HepG2 (cell line): ENCODE data around the gene HEMK1. TPM values are rescaled to one million over a fixed set of nuclear protein-coding genes. Genes with fewer than 3 reads are reported as not detected.

Experiments used
- ATAC-seq: fragments of 200-7000 bp; cut with Tn5 transposase; 3 replicates; pipeline ENCODE4 v1.9.1; 2020; ENCODE audit warnings: mild to moderate bottlenecking, moderate library complexity
- BruUV-seq: library from RNA; stranded (reverse); fragments of 400-500 nt; replicated peaks from 2 replicates; lab custom pipeline; 2021; lab: Mats Ljungman, UMichigan
- CTCF ChIA-PET: fragments of 300-600 bp; formaldehyde crosslinking; extraction: SDS; loops from one replicate; lab custom pipeline; 2021; ENCODE audit warnings: low total read pairs, inconsistent platforms, low intra/inter-chr PET ratio; lab: Yijun Ruan, JAX
- POLR2A ChIA-PET: fragments of 350-600 bp; sonication (Branson Sonifier 250); formaldehyde crosslinking; loops from one replicate; lab custom pipeline; 2020; ENCODE audit warnings: antibody characterized with exemption, inconsistent platforms; lab: Yijun Ruan, JAX
- DNase-seq: peaks from one replicate; pipeline ENCODE4 v3.0.0-alpha.2; 2015; ENCODE audit warnings: low spot score
- FAIRE-seq: peaks from 3 replicates; lab custom pipeline; 2011; peaks lifted over from hg19 to GRCh38; lab: Jason Lieb, UNC
- H2AFZ ChIP-seq: one replicate; pipeline ENCODE4 v1.6.1; 2011; ENCODE audit warnings: low read length, inconsistent platforms
- H3K27ac ChIP-seq: fragments of 300-600 bp; 3 replicates; pipeline ENCODE4 v1.8.0; 2011; ENCODE audit warnings: mixed run types, mild to moderate bottlenecking, mixed read lengths, low read length, inconsistent platforms; ENCODE audit not compliant: insufficient read depth; ENCODE audit errors: extremely low read length
- H3K27me3 ChIP-seq, 2 experiments: fragments of 200-600 bp in 1 of 2; 2 replicates in 1 of 2; 3 replicates in 1 of 2; pipeline versions ENCODE4 v1.6.0 to v1.8.0; 2011; ENCODE audit warnings: low read length in 2 of 2, mild to moderate bottlenecking in 2 of 2, moderate library complexity in 2 of 2, inconsistent platforms in 1 of 2; ENCODE audit not compliant: insufficient read depth in 2 of 2, control insufficient read depth in 1 of 2
- H3K36me3 ChIP-seq, 2 experiments: fragments of 200-600 bp in 1 of 2; replicated peaks in 1 of 2; 2 replicates in 1 of 2; 3 replicates in 1 of 2; pipeline versions ENCODE4 v1.5.1 to v1.8.0; 2011; ENCODE audit warnings: low read length in 2 of 2, inconsistent platforms in 1 of 2; ENCODE audit not compliant: insufficient read depth in 2 of 2, control insufficient read depth in 1 of 2
- H3K4me1 ChIP-seq: 2 replicates; pipeline ENCODE4 v1.5.1; 2012; ENCODE audit warnings: low read length, inconsistent platforms; ENCODE audit not compliant: insufficient read depth
- H3K4me2 ChIP-seq: 2 replicates; pipeline ENCODE4 v1.6.0; 2011; ENCODE audit warnings: low read depth, low read length, inconsistent platforms
- H3K4me3 ChIP-seq, 3 experiments: fragments of 200-600 bp in 1 of 3; sonication (generic), shearing (Covaris generic) in 1 of 3; replicated peaks in 1 of 3; 2 replicates each; pipeline ENCODE4 v1.5.1; 2011 to 2016; ENCODE audit warnings: low read length in 3 of 3, inconsistent platforms in 2 of 3, low read depth in 2 of 3, mild to moderate bottlenecking in 2 of 3, control low read depth in 1 of 3, mixed read lengths in 1 of 3; ENCODE audit not compliant: insufficient read depth in 1 of 3
- H3K79me2 ChIP-seq: one replicate; pipeline ENCODE4 v1.6.1; 2011; ENCODE audit warnings: low read length, inconsistent platforms; ENCODE audit not compliant: insufficient read depth
- H3K9ac ChIP-seq: 2 replicates; pipeline ENCODE4 v1.6.0; 2011; ENCODE audit warnings: mild to moderate bottlenecking, low read depth, low read length, inconsistent platforms; ENCODE audit not compliant: insufficient read depth
- H3K9me3 ChIP-seq: 2 replicates; pipeline ENCODE4 v1.5.1; 2012; ENCODE audit warnings: mild to moderate bottlenecking, low read length
- H4K20me1 ChIP-seq: 2 replicates; pipeline ENCODE4 v1.6.0; 2011; ENCODE audit warnings: inconsistent platforms, mild to moderate bottlenecking, low read length, moderate library complexity; ENCODE audit not compliant: insufficient read depth
- CBX5 ChIP-seq: sonication (generic); formaldehyde crosslinking; IDR thresholded peaks from 2 replicates; pipeline ENCODE4 v1.4.0; 2020; ENCODE audit warnings: missing genetic modification reagents, borderline replicate concordance
- HDAC6 ChIP-seq: fragments of 200-600 bp; sonication (generic); IDR thresholded peaks from 2 replicates; pipeline ENCODE4 v1.7.0; 2017; ENCODE audit warnings: mild to moderate bottlenecking, antibody characterized with exemption, low read length, low read depth
- MBD4 ChIP-seq: IDR thresholded peaks from 2 replicates; pipeline ENCODE4 v1.6.1; 2012; ENCODE audit warnings: low read length, inconsistent platforms, borderline replicate concordance
- MED1 ChIP-seq: sonication (generic); formaldehyde crosslinking; IDR thresholded peaks from 2 replicates; pipeline ENCODE4 v1.4.0; 2020; ENCODE audit warnings: missing genetic modification reagents
- NR2F6 ChIP-seq, 2 experiments: IDR thresholded peaks; 2 replicates each; pipeline ENCODE4 v1.6.1; 2016; ENCODE audit warnings: antibody characterized with exemption in 1 of 2, mild to moderate bottlenecking in 1 of 2
- PAX8 ChIP-seq: sonication (generic); formaldehyde crosslinking; IDR thresholded peaks from 2 replicates; pipeline ENCODE4 v1.8.0; 2022; ENCODE audit warnings: mild to moderate bottlenecking, missing genetic modification reagents, borderline replicate concordance
- PRPF4 ChIP-seq: fragments of 200-400 bp; formaldehyde crosslinking; IDR thresholded peaks from 2 replicates; pipeline ENCODE4 v1.6.1; 2016; ENCODE audit warnings: low read length, low read depth; ENCODE audit not compliant: poor library complexity, severe bottlenecking
- ZNF792 ChIP-seq: IDR thresholded peaks from 2 replicates; pipeline ENCODE4 v1.6.1; 2016
- WGBS: methylation state at CpG from one replicate; pipeline ENCODE4 v1.1.6; 2017; ENCODE audit warnings: low lambda C conversion rate; 5-methylcytosine and 5-hydroxymethylcytosine counted together
- in situ Hi-C: cut with HindIII; loops from 2 replicates; pipeline ENCODE4 v1.10.0; 2017; ENCODE audit warnings: low pct_unique_long_range_greater_than_20kb; ENCODE audit not compliant: extremely low pct_ligation_motif_present
- intact Hi-C: fragments of 100-400 bp; cut with micrococcal nuclease; formaldehyde crosslinking; loops from one replicate; pipeline ENCODE4 v1.10.0; 2022; ENCODE audit not compliant: unreplicated experiment
- polyA plus RNA-seq, 8 experiments: library from polyadenylated mRNA; depleted of rRNA in 3 of 8; stranded (reverse) in 7 of 8; unstranded in 1 of 8; fragments of >200 nt; fragmentation: Illumina TruSeq in 4 of 8; extraction: Trizol in 4 of 8; gene quantifications; 2 replicates each; pipeline versions ENCODE4 v1.2.1 to v1.2.3, GENCODE V29; 2011 to 2016; ENCODE audit warnings: low read depth in 4 of 8, missing spikeins in 1 of 8, mixed read lengths in 1 of 8; ENCODE audit not compliant: insufficient read depth in 1 of 8
- total RNA-seq, 5 experiments: library from RNA; depleted of rRNA; stranded (reverse); fragments of >200 nt; fragmentation: Illumina TruSeq; extraction: Trizol; gene quantifications; 2 replicates each; pipeline ENCODE4 v1.2.3, GENCODE V29; 2016; ENCODE audit warnings: low read depth in 1 of 5
- TF ChIP-seq, protein P1 (sequence below): sonication (generic); formaldehyde crosslinking; IDR thresholded peaks from 2 replicates; pipeline ENCODE4 v1.4.0; 2020; ENCODE audit warnings: mild to moderate bottlenecking, missing genetic modification reagents

HEMK1 gene
- total and polyA plus RNA-seq, 2 of the 13 experiments (the other 11 are each of a cell fraction or from before 2014, with no cell fraction given) = 9.8 to 12.6 TPM

DNA sequence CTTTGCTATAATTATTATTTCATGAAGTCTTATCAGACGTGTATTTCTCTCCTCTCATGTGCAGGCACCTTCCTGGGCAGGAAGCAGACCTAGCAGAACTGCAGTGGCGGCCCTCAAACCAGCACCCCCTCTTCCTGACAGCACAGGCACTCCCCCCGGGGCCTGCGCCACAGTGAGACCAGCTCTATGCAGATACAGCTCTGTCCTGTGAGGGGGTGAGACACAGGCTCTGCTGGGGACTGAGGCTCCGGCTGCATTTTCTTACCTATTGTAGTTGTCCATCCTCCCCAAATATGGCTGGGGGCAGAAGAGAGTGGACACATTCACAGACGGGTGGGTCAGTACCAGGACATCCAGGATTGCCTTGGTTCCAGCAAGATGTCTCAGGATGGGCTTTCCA is 37.3 kb downstream of the HEMK1 start:
- ChIA-PET CTCF (no interaction called here), POLR2A (interaction anchor here (2.1 kb wide), 1 partner anchor 38 kb away, joined by 5 read pairs; the partner anchor contains the start of gene HEMK1)
- Histone ChIP-seq H4K20me1 (no peaks in the 10 kb centered on the region), H3K27me3 (no peaks in the 10 kb centered on the region), H2AFZ (no peak overlapping the region), H3K36me3 (peaks cover 0 to 5% of the 10 kb centered on the region in 2 experiments; a peak in 1 of 5 replicates), H3K4me1 (peaks cover 66% of the 10 kb centered on the region), H3K4me2 (no peak overlapping the region), H3K4me3 (no peak overlapping the region), H3K79me2 (no peaks in the 10 kb centered on the region), H3K9ac (no peak overlapping the region), H3K27ac (no peak overlapping the region), H3K9me3 (no peaks in the 10 kb centered on the region)
- TF ChIP-seq MED1 = no peak
- no peak for TF ChIP-seq PRPF4
- TF ChIP-seq HDAC6 = no peak
- TF ChIP-seq ZNF792 = no peak
- TF ChIP-seq MBD4 = no peak
- no peak for TF ChIP-seq NR2F6 (IDR thresholded peaks at IDR 0.05)
- no peak for TF ChIP-seq NR2F6 (CRISPR knock-in tag; IDR thresholded peaks at IDR 0.05)
- TF ChIP-seq, protein P1, sequence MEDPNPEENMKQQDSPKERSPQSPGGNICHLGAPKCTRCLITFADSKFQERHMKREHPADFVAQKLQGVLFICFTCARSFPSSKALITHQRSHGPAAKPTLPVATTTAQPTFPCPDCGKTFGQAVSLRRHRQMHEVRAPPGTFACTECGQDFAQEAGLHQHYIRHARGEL (CRISPR knock-in tag) = no peak
- no peak for TF ChIP-seq PAX8 (CRISPR knock-in tag)
- TF ChIP-seq CBX5 (CRISPR knock-in tag) = no peak
- intact Hi-C loops = no loop called here
- 88% methylated on average over 6 of the region's 6 CpGs for WGBS
- ATAC-seq (no peak), FAIRE-seq (no peak), DNase-seq (no peak)
- no TSS peak for BruUV-seq
- in situ Hi-C loops = no loop called here
